HepG2 (cell line): ENCODE measurements around the gene SOBP.

ENCODE experiments used
- CEBPB ChIP-seq: IDR thresholded peaks from 2 replicates; pipeline ENCODE4 v1.6.1; 2011; ENCODE audit warnings: low read depth, low read length, improper control_type of control experiment, borderline replicate concordance
- CTCF ChIP-seq: sonication (generic); formaldehyde crosslinking; IDR thresholded peaks from 2 replicates; pipeline ENCODE4 v1.5.0; 2020; ENCODE audit warnings: mild to moderate bottlenecking, missing genetic modification reagents, moderate library complexity
- EP300 ChIP-seq, 3 experiments: sonication (generic) in 1 of 3; formaldehyde crosslinking in 1 of 3; IDR thresholded peaks; 2 replicates each; pipeline versions ENCODE4 v1.5.1 to v1.6.1; 2011 to 2020; ENCODE audit warnings: low read depth in 2 of 3, low read length in 2 of 3, borderline replicate concordance in 1 of 3, improper control_type of control experiment in 1 of 3, mild to moderate bottlenecking in 1 of 3, missing genetic modification reagents in 1 of 3, moderate library complexity in 1 of 3
- EZH2 ChIP-seq: conservative IDR thresholded peaks from 2 replicates; pipeline ENCODE4 v1.6.1; 2012; ENCODE audit warnings: mild to moderate bottlenecking, low read depth, low read length, moderate library complexity
- PTBP1 ChIP-seq: fragments of 200-400 bp; formaldehyde crosslinking; IDR thresholded peaks from 2 replicates; pipeline ENCODE4 v1.6.1; 2018; ENCODE audit warnings: low read length, low read depth; ENCODE audit not compliant: poor library complexity, severe bottlenecking
- SUZ12 ChIP-seq: fragments of 150-350 bp; IDR thresholded peaks from 2 replicates; pipeline ENCODE4 v1.6.1; 2014; ENCODE audit warnings: low read depth, low read length
- ZBTB7A ChIP-seq: sonication (generic); formaldehyde crosslinking; IDR thresholded peaks from 2 replicates; pipeline ENCODE4 v1.8.0; 2022; ENCODE audit warnings: mild to moderate bottlenecking, missing genetic modification reagents
- ZMAT5 ChIP-seq: sonication (generic); formaldehyde crosslinking; IDR thresholded peaks from 2 replicates; pipeline ENCODE4 v1.5.0; 2020; ENCODE audit warnings: mild to moderate bottlenecking, low read depth, missing genetic modification reagents, borderline replicate concordance
- ZNF224 ChIP-seq: sonication (generic); formaldehyde crosslinking; IDR thresholded peaks from 2 replicates; pipeline ENCODE4 v1.5.0; 2020; ENCODE audit warnings: mild to moderate bottlenecking, missing genetic modification reagents

GRCh38 chr6:107510108-107510507, 20.2 kb downstream of the SOBP start:
- TF ChIP-seq EP300 (IDR thresholded peaks at IDR 0.05; ENCODE audit: low read depth in 2 of 2, low read length in 2 of 2) = no peak
- no peak for TF ChIP-seq EP300 (CRISPR knock-in tag; IDR thresholded peaks at IDR 0.05; ENCODE audit: borderline replicate concordance)
- TF ChIP-seq CTCF (CRISPR knock-in tag) = no peak
- no peak for TF ChIP-seq PTBP1
- no peak for TF ChIP-seq ZNF224 (CRISPR knock-in tag)
- TF ChIP-seq SUZ12 = no peak
- TF ChIP-seq ZBTB7A (CRISPR knock-in tag) = no peak
- no peak for TF ChIP-seq ZMAT5 (CRISPR knock-in tag)
- no peak for TF ChIP-seq CEBPB
- TF ChIP-seq EZH2 = no peak
